NCI-H1105 (cell line): ENCODE results near the gene TCF7L2.
A peak's percentile ranks its signal among the peaks of the same experiment; 100 is the strongest.

Source experiments
- DNase-seq: peaks from one replicate; lab custom pipeline; 2025; lab: John Stamatoyannopoulos, UW

TCF7L2 gene

DNA sequence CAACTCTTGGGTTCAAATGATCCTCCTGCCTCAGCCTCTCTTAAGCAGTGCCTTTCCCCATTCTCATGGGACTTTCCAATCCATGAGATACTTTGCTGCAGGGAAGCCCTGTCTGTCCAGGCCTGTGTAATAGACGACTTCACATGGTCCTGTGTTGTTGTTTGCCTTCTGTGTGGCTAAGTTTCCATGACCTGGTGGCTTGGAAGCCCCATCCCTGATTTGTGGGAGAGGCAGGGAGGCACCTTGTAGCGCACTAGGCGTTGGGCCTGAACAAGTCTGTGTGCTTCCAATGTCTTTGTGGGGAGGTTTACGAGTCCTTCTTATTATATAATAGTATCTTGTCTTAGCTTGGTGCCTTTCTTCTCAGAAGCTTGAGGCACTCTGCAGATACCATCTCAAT, 49.1 kb downstream of the TCF7L2 start:
- no peak for DNase-seq

DNA sequence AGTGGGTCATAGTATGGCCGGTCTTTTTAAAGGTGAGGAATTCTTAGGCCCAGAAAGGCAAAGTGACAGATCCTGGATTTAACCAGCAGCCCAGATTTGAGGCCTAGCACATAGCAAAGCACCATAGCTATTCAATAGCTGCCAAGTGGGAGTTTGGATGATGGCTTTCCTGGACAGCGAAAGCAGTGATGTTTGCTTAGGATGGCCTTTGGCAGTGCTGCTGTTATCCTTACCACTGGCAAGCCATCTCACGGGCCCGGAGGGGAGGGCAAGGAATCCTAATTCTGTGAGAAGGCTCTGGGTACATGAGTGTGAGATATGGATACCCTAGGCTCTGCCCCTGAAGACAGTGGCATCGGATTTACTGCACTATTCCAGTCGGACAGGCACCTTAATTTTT, 50.4 kb downstream of the TCF7L2 start:
- no peak for DNase-seq

DNA sequence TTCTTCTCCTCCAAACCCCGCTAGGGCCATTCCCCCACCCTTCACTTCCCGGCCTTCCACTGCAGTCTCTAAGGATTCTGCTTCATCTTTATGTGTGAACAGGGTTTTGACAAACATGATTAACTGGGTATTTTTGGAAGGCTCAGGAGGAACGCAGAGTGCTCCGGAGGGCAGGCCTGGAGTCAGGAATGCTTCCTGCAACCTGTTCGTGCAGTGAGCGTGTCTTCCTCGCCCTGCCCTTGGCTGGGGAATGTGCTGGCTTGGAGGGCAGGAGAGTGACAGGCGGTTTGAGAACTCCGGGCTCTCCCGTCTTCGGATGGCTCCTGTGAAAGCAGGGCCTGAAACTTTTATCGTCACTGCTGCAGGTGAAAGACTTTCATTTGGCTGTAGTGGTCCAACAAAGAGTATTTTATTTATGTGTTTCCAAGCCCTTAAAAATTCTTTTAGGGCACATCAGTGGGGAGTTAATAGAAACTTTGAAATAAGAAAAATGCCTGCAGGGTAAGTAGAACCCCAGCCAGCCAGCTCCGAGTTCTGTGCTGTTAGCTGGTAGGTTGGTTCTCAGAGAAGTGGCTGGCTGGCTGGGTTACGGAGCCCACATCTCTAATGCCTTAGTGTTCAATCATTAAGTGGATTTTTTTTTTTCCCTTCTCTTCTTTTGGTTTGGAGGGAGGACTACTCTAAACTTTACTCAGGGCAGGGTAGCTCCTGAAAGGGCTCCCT, 51.0 kb downstream of the TCF7L2 start:
- DNase-seq, result no peak

DNA sequence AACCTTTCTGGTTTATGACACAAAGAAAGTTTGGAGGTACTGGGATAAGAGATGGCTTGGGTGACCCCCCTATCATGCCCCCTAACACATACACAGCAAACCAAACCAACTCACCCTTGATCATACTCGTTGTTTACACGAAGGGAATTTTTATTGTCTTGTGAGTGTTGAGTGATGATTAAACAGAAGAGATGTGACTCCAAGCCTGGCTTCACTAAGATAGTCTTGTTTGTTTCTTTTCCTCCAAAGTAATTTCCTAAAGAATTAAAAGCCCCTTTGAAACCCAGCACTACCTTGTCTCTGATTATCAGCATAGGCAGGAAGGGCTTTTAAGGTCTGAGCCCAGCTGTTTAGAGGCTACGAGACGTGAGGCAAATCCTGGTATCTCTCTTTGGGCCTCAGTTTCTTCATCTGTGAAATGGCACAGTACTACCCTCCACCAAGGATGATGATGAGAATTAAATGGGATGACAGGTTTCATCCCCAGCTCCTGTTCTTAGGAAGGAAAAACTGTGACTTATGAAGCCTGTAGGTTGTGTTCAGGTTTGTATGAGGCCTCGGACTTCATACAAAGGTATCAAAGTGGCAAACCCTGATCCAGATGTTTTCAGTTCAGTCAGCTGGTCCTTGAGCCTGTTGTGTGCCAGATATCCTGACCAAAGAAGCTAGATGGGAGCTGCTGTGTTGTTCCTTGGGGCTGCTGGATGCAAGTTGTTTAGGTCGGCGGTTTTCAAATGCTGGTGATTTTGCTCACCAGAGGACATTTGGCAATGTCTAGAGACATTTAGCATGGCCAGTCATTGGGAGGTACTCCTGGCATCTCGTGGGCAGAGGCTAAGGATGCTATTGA, 51.8 kb downstream of the TCF7L2 start:
- no peak for DNase-seq

DNA sequence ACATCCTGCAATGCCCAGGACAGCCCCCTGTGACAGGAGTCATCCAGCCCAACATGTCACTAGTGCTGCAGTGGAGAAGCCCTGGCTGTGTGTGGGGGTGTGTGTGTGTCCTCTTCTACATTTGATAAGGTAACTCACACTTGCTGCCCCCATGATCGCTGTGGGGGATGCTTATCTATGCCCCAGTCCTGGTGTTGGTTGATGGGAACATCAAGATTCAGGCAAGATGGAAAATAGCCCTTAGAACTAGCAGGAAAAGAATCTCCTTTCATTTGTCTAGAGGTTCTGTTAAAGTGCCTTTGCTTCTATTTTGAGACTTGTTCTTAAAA, 52.4 kb downstream of the TCF7L2 start:
- no peak for DNase-seq

DNA sequence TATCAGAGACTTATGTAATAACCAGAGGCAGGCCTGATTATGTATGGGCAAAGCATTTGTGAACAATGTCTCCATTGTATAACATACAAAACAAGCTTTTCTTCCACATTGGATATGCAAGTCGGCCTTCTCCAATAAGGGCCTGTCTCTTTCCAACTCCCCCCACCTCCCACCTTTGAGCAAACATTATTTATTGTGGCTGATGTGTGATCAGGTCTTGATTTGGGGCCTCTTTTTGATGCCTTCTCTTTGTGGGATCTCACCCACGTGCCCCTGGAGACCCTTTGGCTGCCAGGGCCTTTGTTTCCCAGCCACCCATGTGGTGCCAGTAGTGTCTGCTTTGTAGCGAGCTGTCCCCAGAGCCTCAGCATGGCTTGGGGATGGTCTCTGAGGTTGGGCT, 53.0 kb downstream of the TCF7L2 start:
- DNase-seq, result no peak

DNA sequence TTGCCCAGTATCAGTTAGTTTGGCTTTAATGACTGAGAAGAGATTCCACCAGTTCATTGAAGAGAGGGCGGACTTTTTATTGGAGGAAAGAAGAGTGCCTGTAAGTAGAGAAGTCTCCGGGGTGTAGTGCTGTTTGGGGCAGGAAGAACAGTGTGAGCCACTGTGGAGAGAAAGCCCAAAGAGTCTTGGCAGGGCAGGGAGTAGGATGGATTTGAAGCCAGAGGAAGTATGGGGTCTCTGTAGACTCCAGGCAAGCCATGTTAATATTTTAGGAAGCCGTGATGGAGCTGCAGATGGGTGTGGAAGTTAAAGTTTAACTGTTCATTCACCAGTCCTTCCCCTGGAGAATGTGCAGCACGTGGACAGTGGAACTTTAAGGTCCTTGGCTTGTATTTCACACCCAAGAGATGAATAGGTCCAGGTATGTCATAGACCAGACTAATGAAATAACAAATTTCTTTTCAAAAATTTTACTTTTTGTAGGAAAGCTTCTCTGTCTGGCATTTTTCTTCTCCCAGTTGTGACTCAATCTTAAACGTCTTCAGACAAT, 54.1 kb downstream of the TCF7L2 start:
- DNase-seq, result no peak

DNA sequence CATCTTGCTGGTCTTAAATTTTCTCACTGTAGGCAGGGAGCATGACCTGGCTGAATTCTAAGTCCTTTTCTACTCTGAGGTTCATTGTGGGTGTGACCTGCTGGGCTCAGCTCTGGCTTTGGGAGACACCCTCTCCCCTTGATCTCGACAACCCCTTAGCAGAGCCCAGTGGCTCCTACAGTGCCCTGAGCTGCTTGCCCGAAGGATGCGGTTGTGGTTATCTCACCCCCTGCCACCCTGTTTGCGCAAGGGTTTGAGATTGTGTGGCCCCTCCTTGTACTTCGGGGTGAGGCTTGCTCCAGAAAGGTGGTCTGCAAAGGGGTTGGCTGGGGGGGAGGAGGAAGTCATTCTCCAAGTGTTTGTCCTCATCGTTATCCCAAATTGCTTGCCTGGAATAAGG, 55.3 kb downstream of the TCF7L2 start:
- DNase-seq, result no peak

DNA sequence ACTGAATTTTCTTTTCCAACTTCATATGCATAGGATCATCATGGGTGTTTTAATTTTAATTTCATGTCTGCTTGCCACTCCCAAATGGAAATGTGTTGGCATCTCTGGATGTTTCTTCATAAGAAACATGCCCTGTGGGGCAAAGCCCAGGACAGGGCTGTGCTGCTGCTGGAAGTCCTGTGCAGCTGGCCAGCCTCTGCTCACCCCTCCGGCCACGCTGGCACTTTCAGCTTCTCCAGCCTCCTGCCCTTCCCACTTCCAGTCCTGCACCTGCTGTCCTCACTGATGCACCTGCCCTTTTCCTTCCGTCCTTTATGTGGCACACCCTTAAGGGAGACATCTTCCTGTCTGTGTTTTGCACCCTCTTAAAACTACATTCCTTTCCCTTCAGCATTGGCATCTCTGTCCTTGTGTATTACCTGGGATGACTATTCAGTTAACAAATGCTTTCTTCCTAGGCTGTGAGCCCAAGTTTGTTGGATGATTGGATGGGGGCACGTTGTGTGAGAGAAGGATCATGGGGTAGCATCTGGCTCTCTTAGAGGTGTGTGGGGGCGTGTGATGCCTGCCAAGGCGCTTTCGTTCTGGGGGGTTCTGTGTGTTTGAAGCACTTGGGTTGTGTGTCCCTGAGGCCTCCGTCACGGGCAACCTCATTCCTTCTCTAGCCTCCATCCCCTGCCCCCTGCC, 56.8 kb downstream of the TCF7L2 start:
- DNase-seq, result no peak

DNA sequence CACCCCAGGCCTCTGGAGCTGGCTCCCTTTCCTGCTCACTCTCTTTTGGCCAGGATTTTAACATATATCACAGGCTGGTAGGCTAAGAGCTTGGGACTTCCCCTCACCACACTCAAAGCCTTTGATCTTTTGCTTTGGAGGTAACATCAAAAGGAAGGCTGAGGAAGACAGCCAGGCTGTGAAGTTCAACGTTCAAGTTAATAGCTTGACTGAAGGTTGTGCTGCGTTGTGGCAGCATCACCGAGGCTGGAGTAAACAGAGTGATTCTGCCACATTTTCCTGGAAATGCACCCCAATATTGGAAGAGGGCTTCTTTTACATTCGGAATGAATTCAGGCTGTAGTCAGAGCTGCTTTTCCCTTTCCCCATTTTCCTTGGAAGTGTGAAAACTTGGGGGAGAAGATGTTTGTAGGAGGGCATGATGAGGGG, 57.3 kb downstream of the TCF7L2 start:
- no peak for DNase-seq

DNA sequence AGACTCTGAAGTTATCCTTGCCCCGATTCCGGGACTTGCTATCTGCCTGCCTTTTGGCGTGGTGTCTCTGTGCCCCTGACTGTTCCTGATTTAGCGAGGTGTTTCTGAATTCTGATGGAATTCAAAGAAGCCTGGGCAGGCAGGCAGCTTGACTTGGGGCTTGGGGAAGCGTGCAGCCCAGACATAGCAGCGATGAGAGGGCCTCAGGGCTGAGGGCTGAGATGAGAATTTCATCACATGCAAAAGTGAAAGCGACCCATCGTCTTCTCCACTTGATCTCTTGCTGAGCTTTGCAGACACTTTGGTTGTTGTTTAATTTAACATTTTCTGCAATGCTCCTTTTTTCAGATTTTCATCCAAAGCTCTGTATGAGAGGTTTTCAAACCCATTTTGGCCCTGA, 57.8 kb downstream of the TCF7L2 start:
- no peak for DNase-seq

DNA sequence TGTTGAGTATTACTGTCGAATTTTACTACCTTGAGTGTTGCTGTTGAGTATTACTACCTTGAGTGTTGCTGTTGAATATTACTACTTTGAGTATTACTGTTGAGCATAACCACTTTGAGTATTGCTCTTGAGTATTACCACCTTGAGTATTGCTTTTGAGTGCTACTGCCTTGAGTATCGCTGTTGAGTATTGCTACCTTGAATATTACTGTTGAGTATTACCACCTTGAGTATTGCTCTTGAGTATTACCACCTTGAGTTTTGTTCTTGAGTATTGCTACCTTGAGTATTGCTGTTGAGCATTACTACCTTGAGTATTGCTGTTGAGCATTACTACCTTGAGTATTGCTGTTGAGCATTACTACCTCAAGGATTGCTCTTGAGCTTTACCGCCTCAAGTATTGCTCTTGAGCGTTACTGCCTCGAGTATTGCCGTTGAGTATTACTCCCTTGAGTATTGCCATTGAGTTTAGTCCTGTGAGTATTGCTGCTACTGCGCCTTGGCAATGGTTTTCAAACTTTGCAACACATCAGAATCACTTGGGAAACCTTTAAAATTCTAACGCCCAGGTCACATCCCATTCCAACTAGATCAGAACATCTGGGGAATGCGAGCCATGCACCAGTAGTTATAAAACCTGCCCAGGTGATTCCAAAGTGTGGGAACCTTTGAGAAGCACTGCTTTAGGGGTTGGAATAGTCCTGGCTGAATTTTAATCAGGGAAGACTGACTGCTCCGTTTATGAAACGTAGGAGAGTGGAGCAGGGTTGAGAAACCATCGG, 61.7 kb downstream of the TCF7L2 start:
- no peak for DNase-seq

DNA sequence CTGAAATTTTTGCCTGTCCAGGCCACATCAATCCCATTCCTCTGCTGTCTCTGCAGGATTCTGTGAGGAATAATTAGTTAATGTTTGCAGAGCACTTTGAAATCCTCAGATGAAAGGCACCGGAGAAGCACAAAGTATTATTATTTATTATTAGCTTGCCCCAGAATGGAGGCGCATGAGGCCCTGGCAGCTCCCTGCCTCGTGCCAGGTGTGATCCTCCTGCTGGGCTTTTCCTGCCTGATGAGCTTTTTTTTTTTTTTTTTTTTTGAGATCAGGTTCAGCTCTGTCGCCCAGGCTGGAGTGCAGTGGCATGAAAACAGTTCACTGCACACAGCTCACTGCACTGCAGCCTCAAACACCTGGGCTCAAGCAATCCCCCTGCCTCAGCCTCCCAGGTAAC, 65.2 kb downstream of the TCF7L2 start:
- DNase-seq, result no peak

DNA sequence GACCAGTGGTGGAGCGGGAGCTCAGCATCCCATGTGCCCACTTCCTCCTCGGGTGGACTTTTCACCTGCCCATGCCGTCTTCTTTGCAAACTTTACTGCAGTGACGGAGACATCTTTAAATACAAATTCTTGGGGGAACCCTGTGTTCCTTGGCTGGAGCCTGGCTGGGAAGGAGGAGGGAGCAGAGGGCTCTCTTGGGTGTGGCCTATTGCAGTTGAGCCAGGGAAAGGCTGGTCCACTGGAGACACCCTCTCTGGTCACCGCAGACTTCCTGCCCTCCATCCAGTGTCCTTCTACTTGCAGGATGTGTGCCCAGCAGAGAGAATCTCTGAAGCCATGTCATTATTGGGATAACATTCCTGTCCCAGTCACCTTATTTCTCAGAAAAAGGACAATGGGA, 67.3 kb downstream of the TCF7L2 start:
- DNase-seq, result no peak

DNA sequence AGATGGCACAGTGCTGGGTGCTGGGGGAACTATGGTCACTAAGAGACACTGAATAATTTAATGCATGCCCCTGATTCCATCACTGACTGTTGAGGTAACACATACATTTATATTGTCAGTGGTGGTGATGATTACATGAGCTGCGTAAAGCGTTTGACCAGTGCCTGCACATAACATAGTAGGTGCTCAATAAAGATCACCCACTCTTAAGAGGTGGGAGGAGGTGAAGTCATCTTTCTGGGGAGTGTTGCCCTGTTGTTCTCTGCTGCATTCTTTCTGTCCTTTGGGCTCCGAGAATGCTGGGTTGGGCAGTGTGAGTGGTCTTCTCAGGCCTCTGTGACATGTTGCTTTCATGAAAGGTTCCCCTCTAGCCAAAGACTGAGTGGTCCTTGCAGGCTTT, 68.0 kb downstream of the TCF7L2 start:
- DNase-seq, result no peak

DNA sequence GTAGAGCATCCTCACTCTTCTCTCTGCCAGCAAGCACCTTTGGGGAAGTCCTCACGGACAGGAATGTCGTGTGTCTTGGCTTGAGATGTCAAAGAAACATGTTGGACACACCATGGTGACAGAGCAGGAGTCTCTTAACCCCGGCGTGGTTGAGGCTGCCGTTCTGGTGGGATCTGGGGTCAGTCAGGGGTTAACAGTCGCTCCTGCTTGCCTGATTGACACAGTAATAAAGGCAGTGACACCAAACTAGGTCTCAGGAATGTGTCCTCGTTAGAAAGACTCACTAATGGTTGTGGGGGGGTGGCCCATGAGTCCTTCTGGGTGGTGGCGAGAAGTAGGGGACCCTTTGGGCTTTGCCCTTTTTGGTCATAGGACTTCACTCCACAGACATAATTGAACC, 69.0 kb downstream of the TCF7L2 start:
- no peak for DNase-seq

DNA sequence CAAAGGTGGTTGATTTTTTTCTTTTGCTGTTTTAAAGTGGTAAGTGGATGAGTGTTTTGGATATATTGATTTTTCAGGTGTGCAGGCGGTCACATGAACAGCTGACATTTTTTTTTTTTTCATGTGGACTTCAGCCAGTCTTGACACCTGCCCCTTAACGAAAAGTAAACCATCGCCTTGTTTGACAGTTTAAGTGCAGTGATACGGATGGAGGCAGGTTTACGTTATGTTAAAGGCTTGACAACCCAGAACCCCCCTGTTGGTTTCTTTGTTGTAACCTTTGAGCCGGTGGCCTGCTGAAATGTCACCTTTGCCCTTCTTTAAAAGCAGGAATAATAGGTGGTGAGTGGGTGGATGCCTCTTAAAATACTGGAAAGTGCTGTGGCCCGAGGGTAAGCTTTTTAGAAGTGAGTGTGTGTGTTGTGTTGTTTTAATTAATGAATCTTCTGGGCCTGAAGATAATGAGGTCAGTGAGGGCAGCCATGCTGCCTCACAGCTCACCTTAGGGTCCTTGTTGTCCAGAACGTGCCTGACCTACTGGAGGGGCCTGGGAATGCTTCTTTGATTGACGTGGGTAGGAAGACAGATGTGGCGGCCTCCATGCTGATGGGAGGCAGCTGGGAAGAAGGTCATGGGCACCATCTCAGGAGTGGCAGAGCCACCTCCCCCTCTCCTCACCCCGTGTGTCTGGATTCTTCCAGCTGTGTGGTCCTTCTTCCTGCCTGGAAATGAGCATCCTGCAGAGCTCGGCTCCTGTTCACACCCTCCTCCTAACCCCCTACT, 69.8 kb downstream of the TCF7L2 start:
- DNase-seq, result peak; percentile 25

DNA sequence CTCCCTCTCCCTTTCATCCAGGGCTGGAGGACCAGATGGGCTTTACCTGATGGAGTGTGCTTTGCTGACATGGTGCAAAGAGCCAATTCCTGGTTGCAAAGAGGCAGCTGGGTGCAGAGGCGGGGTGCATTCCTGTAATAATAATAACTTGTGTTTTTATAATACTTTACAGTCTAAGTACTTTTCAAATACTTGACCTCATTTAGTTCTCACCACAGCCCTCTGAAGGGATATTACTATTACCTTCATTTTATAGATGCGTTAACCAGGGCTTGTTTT, 70.4 kb downstream of the TCF7L2 start:
- DNase-seq, result no peak

DNA sequence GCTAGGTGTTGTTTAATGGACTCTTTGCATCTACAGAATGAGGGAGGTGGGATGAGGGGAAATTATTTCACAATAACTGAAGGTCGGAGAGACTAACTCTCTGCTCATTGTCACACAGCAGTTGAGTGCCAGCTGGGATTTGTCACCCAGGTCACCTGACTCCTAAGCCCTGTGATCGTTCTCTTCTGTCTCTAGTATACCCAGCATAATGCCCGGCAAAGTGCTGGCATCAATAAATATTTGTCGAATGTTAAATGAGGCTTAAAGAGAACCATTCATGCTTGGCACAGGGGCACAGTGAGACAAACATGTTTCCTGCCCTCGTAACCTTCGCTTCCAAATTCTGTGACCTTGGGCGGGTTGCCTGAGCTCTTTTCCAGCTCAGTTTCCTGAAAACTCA, 70.8 kb downstream of the TCF7L2 start:
- DNase-seq, result no peak

DNA sequence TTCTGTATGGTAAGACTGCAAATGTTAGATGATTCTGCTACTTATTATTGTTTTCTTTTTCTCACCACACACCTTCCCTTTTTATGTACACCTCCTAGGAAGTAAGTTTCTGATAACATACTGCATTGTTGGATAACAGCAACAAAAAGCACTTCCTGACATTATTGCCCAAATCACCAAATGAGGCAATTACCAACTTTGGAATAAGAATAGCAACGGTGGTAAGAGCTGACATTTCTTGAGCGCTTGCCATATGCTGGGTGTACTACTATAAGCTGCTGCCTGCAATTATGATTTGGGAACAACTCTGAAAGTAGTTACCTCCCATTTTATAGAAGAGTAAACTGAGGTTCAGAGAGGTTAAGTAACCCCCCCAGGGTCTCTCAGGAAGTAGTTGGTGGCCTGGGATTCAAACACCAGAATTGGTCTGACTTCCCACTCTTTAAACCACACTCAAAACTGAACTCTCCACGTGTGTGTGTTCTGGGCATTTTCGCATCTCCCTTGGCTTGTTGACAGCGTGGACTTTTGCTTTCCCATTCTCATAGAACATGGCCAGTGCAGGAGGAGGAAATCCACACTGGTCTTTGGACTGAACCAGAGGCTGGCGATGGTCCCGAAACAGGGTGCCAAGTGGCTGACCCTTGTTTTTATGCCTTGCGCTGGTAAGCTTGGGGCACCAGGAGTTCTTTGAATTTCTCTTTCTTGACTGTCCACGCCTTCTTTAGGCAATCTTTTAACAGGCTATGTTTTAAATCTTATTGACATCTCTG, 71.4 kb downstream of the TCF7L2 start:
- DNase-seq, result no peak

DNA sequence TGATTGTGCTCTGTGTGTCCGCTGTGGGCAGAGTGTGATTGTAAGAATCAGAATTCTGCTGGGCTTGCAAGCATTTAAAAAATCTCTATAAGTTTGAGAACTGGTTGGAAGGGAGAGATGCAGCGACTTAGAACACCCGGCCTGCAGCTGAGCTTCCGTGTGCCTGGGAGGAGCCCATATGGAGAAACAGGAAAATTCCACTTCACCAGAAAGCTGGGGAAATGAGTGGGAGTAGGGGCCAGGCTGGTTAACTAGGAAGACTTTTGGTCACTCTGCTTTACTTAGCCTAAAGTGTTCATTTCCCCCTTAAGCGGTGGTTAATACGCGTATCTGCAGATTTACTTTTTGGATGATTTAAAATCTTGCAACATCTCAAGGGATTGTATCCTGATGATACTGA, 72.2 kb downstream of the TCF7L2 start:
- no peak for DNase-seq
